Natural killer cell (primary cell): Measurements from ENCODE around the gene GOLGA2. TPM values are rescaled to one million over a fixed set of nuclear protein-coding genes. Genes with fewer than 3 reads are reported as not detected.

Experiments used
- ATAC-seq, 3 donors: fragments of 150-1000 bp in 2 of 3; fragments of 200-7000 bp in 1 of 3; cut with Tn5 transposase; 1 replicate in 1 of 3; 2 replicates in 2 of 3; pipeline ENCODE4 v1.10.0; 2021; ENCODE audit warnings: mild to moderate bottlenecking in 2 of 3, moderate library complexity in 2 of 3
- DNase-seq, 2 donors: peaks; one replicate each; pipeline versions ENCODE4 v3.0.0 to v3.0.0-alpha.2; 2013 to 2021; ENCODE audit warnings: mixed read lengths in 1 of 2
- H3K27ac ChIP-seq: one replicate; pipeline ENCODE4 v1.5.1; 2013; ENCODE audit warnings: mild to moderate bottlenecking, low read length
- H3K27me3 ChIP-seq: one replicate; pipeline ENCODE4 v1.6.1; 2013; ENCODE audit warnings: low read length; ENCODE audit not compliant: control insufficient read depth, insufficient read depth
- H3K36me3 ChIP-seq: one replicate; pipeline ENCODE4 v1.6.1; 2013; ENCODE audit warnings: low read length; ENCODE audit not compliant: control insufficient read depth, insufficient read depth
- H3K4me1 ChIP-seq: one replicate; pipeline ENCODE4 v1.6.1; 2013; ENCODE audit warnings: low read length; ENCODE audit not compliant: control insufficient read depth, insufficient read depth
- H3K4me3 ChIP-seq: one replicate; pipeline ENCODE4 v1.5.1; 2013; ENCODE audit warnings: low read length
- H3K9me3 ChIP-seq: one replicate; pipeline ENCODE4 v1.6.1; 2013; ENCODE audit warnings: low read length; ENCODE audit not compliant: control insufficient read depth, insufficient read depth
- H3K27ac Mint-ChIP-seq, 2 donors: one replicate each; pipeline ENCODE4 v1.8.0; 2022; ENCODE audit warnings: mild to moderate bottlenecking in 2 of 2, mixed read lengths in 2 of 2, moderate library complexity in 1 of 2
- H3K27me3 Mint-ChIP-seq, 2 donors: one replicate each; pipeline ENCODE4 v1.8.0; 2022; ENCODE audit warnings: low read depth in 2 of 2, mixed read lengths in 2 of 2
- H3K36me3 Mint-ChIP-seq: one replicate; pipeline ENCODE4 v1.8.0; 2022; ENCODE audit warnings: mixed read lengths
- H3K4me1 Mint-ChIP-seq, 2 donors: one replicate each; pipeline ENCODE4 v1.8.0; 2022; ENCODE audit warnings: mixed read lengths in 2 of 2
- H3K4me3 Mint-ChIP-seq: one replicate; pipeline ENCODE4 v1.8.0; 2022; ENCODE audit warnings: mild to moderate bottlenecking, moderate library complexity, mixed read lengths
- H3K9me3 Mint-ChIP-seq, 2 donors: one replicate each; pipeline ENCODE4 v1.8.0; 2022; ENCODE audit warnings: mixed read lengths in 2 of 2
- CTCF ChIP-seq: fragments of 200-600 bp; IDR thresholded peaks from one replicate; pipeline ENCODE4 v1.8.0; 2022; ENCODE audit warnings: antibody characterized with exemption
- WGBS: methylation state at CpG from one replicate; pipeline ENCODE4 v1.1.7; 2013; ENCODE audit warnings: missing lambda C conversion rate; ENCODE audit not compliant: insufficient coverage; 5-methylcytosine and 5-hydroxymethylcytosine counted together
- intact Hi-C: fragments of 100-400 bp; cut with micrococcal nuclease; formaldehyde crosslinking; loops from one replicate; pipeline ENCODE4 v1.14.2; 2022
- total RNA-seq, 4 donors: library from RNA; stranded (reverse); fragments of 120-200 nt in 1 of 4; gene quantifications; one replicate each; pipeline versions ENCODE4 v1.2.3 to v1.2.4, GENCODE V29; 2013 to 2022

GOLGA2 gene
- total RNA-seq, 3 donors from 2014 or later (not counting 1 experiment from before 2014, with no cell fraction given) = 78.0 to 101 (median 90.9) TPM

- H3K4me1 Mint-ChIP-seq = no peaks in the 10 kb centered on the region
- no peak for DNase-seq
- no peak overlapping the region for H3K27ac Mint-ChIP-seq
- H3K36me3 ChIP-seq = no peaks in the 10 kb centered on the region
- intact Hi-C loops = no loop called here
- H3K4me3 Mint-ChIP-seq = no peak overlapping the region
- no peaks in the 10 kb centered on the region for H3K9me3 Mint-ChIP-seq
- no peak for ATAC-seq
- H3K27ac ChIP-seq = no peak overlapping the region
- H3K4me3 ChIP-seq = no peak overlapping the region
- no peaks in the 10 kb centered on the region for H3K27me3 Mint-ChIP-seq
- no peak for TF ChIP-seq CTCF
- no peaks in the 10 kb centered on the region for H3K36me3 Mint-ChIP-seq
- no peaks in the 10 kb centered on the region for H3K27me3 ChIP-seq
- no peaks in the 10 kb centered on the region for H3K4me1 ChIP-seq
- 84% methylated on average over 4 of the region's 5 CpGs for WGBS
- no peaks in the 10 kb centered on the region for H3K9me3 ChIP-seq
Observed at GRCh38 chr9:128226412-128226801, 49.4 kb downstream of the GOLGA2 start.

- H3K36me3 ChIP-seq = no peaks in the 10 kb centered on the region
- no peaks in the 10 kb centered on the region for H3K27me3 Mint-ChIP-seq
- H3K4me1 Mint-ChIP-seq = no peaks in the 10 kb centered on the region
- H3K27ac Mint-ChIP-seq = no peak overlapping the region
- no peaks in the 10 kb centered on the region for H3K9me3 ChIP-seq
- H3K4me3 Mint-ChIP-seq = no peak overlapping the region
- TF ChIP-seq CTCF = no peak
- H3K4me1 ChIP-seq = no peaks in the 10 kb centered on the region
- H3K4me3 ChIP-seq = no peak overlapping the region
- intact Hi-C loops = no loop called here
- DNase-seq (no peak), ATAC-seq (no peak)
- H3K9me3 Mint-ChIP-seq = no peaks in the 10 kb centered on the region
- H3K27ac ChIP-seq = no peak overlapping the region
- no peaks in the 10 kb centered on the region for H3K27me3 ChIP-seq
- no peaks in the 10 kb centered on the region for H3K36me3 Mint-ChIP-seq
- WGBS = 89% methylated on average over 18 of the region's 19 CpGs
Observed at GRCh38 chr9:128225770-128226411, 49.9 kb downstream of the GOLGA2 start.

GRCh38 chr9:128224877-128225276 is 50.9 kb downstream of the GOLGA2 start:
- H3K4me1 Mint-ChIP-seq = no peaks in the 10 kb centered on the region
- H3K9me3 ChIP-seq = no peaks in the 10 kb centered on the region
- H3K27ac Mint-ChIP-seq = no peak overlapping the region
- WGBS = 89% methylated on average over 7 of the region's 7 CpGs
- no peak for TF ChIP-seq CTCF
- H3K9me3 Mint-ChIP-seq = no peaks in the 10 kb centered on the region
- no peaks in the 10 kb centered on the region for H3K4me1 ChIP-seq
- no peak overlapping the region for H3K4me3 ChIP-seq
- H3K36me3 ChIP-seq = no peaks in the 10 kb centered on the region
- no peaks in the 10 kb centered on the region for H3K27me3 Mint-ChIP-seq
- H3K36me3 Mint-ChIP-seq = no peaks in the 10 kb centered on the region
- no peaks in the 10 kb centered on the region for H3K27me3 ChIP-seq
- no peak overlapping the region for H3K27ac ChIP-seq
- no peak for DNase-seq
- H3K4me3 Mint-ChIP-seq = no peak overlapping the region
- ATAC-seq = no peak
- intact Hi-C loops = no loop called here
